GM12878 (cell line): ENCODE results near the gene PRRX1. TPM values are rescaled to one million over a fixed set of nuclear protein-coding genes. Genes with fewer than 3 reads are reported as not detected.

Source experiments
- ATAC-seq: fragments of 200-7000 bp; cut with Tn5 transposase; 3 replicates; pipeline ENCODE4 v1.9.1; 2020; ENCODE audit warnings: mild to moderate bottlenecking, moderate library complexity
- BruUV-seq: library from RNA; stranded (reverse); fragments of 400-500 nt; replicated peaks from 2 replicates; lab custom pipeline; 2021; lab: Mats Ljungman, UMichigan
- CTCF ChIA-PET: fragments of 300-600 bp; sonication (Branson Sonifier 250); formaldehyde crosslinking; extraction: SDS; loops from one replicate; lab custom pipeline; 2021; ENCODE audit warnings: inconsistent platforms; lab: Yijun Ruan, JAX
- POLR2A ChIA-PET: fragments of 350-600 bp; formaldehyde crosslinking; extraction: SDS; loops from one replicate; lab custom pipeline; 2021; ENCODE audit warnings: inconsistent platforms; lab: Charles Lee
- RAD21 ChIA-PET: fragments of 300-600 bp; sonication (Branson Sonifier 250); formaldehyde crosslinking; loops from one replicate; lab custom pipeline; 2023; ENCODE audit warnings: antibody characterized with exemption; ENCODE audit not compliant: unreplicated experiment; lab: Charles Lee
- SMC1A ChIA-PET: fragments of 300-600 bp; sonication (Branson Sonifier 250); formaldehyde crosslinking; loops from one replicate; lab custom pipeline; 2023; ENCODE audit not compliant: unreplicated experiment, uncharacterized antibody; lab: Charles Lee
- DNase-seq: peaks from one replicate; pipeline ENCODE4 v3.0.0-alpha.2; 2011; ENCODE audit warnings: low read depth, low spot score
- FAIRE-seq: peaks from 3 replicates; lab custom pipeline; 2011; peaks lifted over from hg19 to GRCh38; lab: Jason Lieb, UNC
- H2AFZ ChIP-seq: 2 replicates; pipeline ENCODE4 v1.6.0; 2011; ENCODE audit warnings: low read depth, low read length, control low read depth; ENCODE audit not compliant: control insufficient read depth
- H3K27ac ChIP-seq: 2 replicates; pipeline ENCODE4 v1.5.1; 2011; ENCODE audit warnings: control low read depth; ENCODE audit not compliant: control insufficient read depth, insufficient read depth
- H3K27me3 ChIP-seq, 2 experiments: replicated peaks in 1 of 2; 2 replicates each; pipeline versions ENCODE4 v1.6.0 to v1.6.1; 2011; ENCODE audit warnings: low read length in 1 of 2; ENCODE audit not compliant: control insufficient read depth in 2 of 2, insufficient read depth in 2 of 2
- H3K36me3 ChIP-seq, 2 experiments: 2 replicates each; pipeline ENCODE4 v1.5.1; 2011; ENCODE audit warnings: low read length in 1 of 2; ENCODE audit not compliant: control insufficient read depth in 2 of 2, insufficient read depth in 2 of 2
- H3K4me1 ChIP-seq: 2 replicates; pipeline ENCODE4 v1.6.1; 2011; ENCODE audit warnings: mild to moderate bottlenecking, low read length, moderate library complexity, mixed read lengths; ENCODE audit not compliant: control insufficient read depth, insufficient read depth
- H3K4me2 ChIP-seq: 2 replicates; pipeline ENCODE4 v1.6.0; 2011; ENCODE audit warnings: control low read depth; ENCODE audit not compliant: control insufficient read depth, insufficient read depth
- H3K4me3 ChIP-seq: fragments of 200-600 bp; sonication (generic); 2 replicates; pipeline ENCODE4 v1.5.1; 2016
- H3K79me2 ChIP-seq: 2 replicates; pipeline ENCODE4 v1.6.0; 2011; ENCODE audit warnings: low read length; ENCODE audit not compliant: control insufficient read depth, insufficient read depth
- H3K9ac ChIP-seq: 2 replicates; pipeline ENCODE4 v1.8.0; 2011; ENCODE audit warnings: low read length, control low read depth, mixed read lengths; ENCODE audit not compliant: control insufficient read depth, insufficient read depth
- H3K9me3 ChIP-seq: replicated peaks from 3 replicates; pipeline ENCODE4 v1.5.1; 2011; ENCODE audit warnings: mild to moderate bottlenecking, low read length; ENCODE audit not compliant: control insufficient read depth, insufficient read depth
- H4K20me1 ChIP-seq: 2 replicates; pipeline ENCODE4 v1.6.0; 2011; ENCODE audit not compliant: control insufficient read depth, insufficient read depth
- ATF7 ChIP-seq: fragments of 450-650 bp; IDR thresholded peaks from 2 replicates; pipeline ENCODE4 v1.6.1; 2016; ENCODE audit warnings: low read depth, mild to moderate bottlenecking
- BACH1 ChIP-seq: fragments of 450-650 bp; IDR thresholded peaks from 2 replicates; pipeline ENCODE4 v1.6.1; 2017; ENCODE audit warnings: mild to moderate bottlenecking, borderline replicate concordance
- CBFB ChIP-seq: IDR thresholded peaks from 2 replicates; pipeline ENCODE4 v1.6.1; 2016; ENCODE audit warnings: antibody characterized with exemption, low read depth
- EGR1 ChIP-seq, 2 experiments: IDR thresholded peaks; 1 replicate in 1 of 2; 2 replicates in 1 of 2; pipeline ENCODE4 v1.6.1; 2011 to 2012; ENCODE audit warnings: low read depth in 2 of 2, low read length in 2 of 2, borderline replicate concordance in 1 of 2, mild to moderate bottlenecking in 1 of 2, moderate library complexity in 1 of 2
- FOXK2 ChIP-seq: fragments of 450-650 bp; IDR thresholded peaks from 2 replicates; pipeline ENCODE4 v1.6.1; 2017; ENCODE audit warnings: mild to moderate bottlenecking, moderate library complexity
- HCFC1 ChIP-seq: fragments of 150-350 bp; IDR thresholded peaks from 2 replicates; pipeline ENCODE4 v1.6.1; 2014; ENCODE audit warnings: low read length
- JUNB ChIP-seq: IDR thresholded peaks from 2 replicates; pipeline ENCODE4 v1.6.1; 2016; ENCODE audit warnings: antibody characterized with exemption, mild to moderate bottlenecking
- KAT2A ChIP-seq: conservative IDR thresholded peaks from 2 replicates; pipeline ENCODE4 v1.6.1; 2011; ENCODE audit warnings: low read depth, low read length; ENCODE audit not compliant: control insufficient read depth
- NFIC ChIP-seq: IDR thresholded peaks from 2 replicates; pipeline ENCODE4 v1.6.1; 2012; ENCODE audit warnings: low read depth, mild to moderate bottlenecking, inconsistent platforms, low read length, moderate library complexity
- RAD21 ChIP-seq: IDR thresholded peaks from 2 replicates; pipeline ENCODE4 v1.6.1; 2011; ENCODE audit warnings: mild to moderate bottlenecking, low read depth, low read length, moderate library complexity; ENCODE audit not compliant: insufficient read depth
- RCOR1 ChIP-seq: conservative IDR thresholded peaks from 2 replicates; pipeline ENCODE4 v1.6.1; 2012; ENCODE audit warnings: low read depth, low read length, improper control_type of control experiment
- SMAD5 ChIP-seq: IDR thresholded peaks from 2 replicates; pipeline ENCODE4 v1.6.1; 2016; ENCODE audit warnings: antibody characterized with exemption, low read depth
- SP1 ChIP-seq: IDR thresholded peaks from one replicate; pipeline ENCODE4 v1.6.1; 2011; ENCODE audit warnings: low read depth, low read length
- TARDBP ChIP-seq: IDR thresholded peaks from 2 replicates; pipeline ENCODE4 v1.6.1; 2016; ENCODE audit warnings: borderline replicate concordance
- WGBS: methylation state at CpG from one replicate; pipeline ENCODE4 v1.1.6; 2016; ENCODE audit warnings: low lambda C conversion rate; ENCODE audit not compliant: insufficient replicate concordance, insufficient coverage; ENCODE audit errors: missing lambda C conversion rate; 5-methylcytosine and 5-hydroxymethylcytosine counted together
- in situ Hi-C: fragments of 300-500 bp; cut with MboI; formaldehyde crosslinking; loops from 9 replicates; pipeline ENCODE4 v1.14.3; 2018; ENCODE audit warnings: mixed read lengths
- intact Hi-C: fragments of 100-400 bp; cut with micrococcal nuclease; formaldehyde crosslinking; loops from one replicate; pipeline ENCODE4 v1.14.2; 2022; ENCODE audit not compliant: unreplicated experiment
- polyA plus RNA-seq, 11 experiments: library from polyadenylated mRNA; depleted of rRNA in 4 of 11; unstranded in 6 of 11; stranded (reverse) in 5 of 11; fragments of >200 nt; fragmentation: Nextera tagmentation in 4 of 11; fragmentation: Illumina TruSeq in 1 of 11; extraction: Ambion mirVana in 4 of 11; extraction: Trizol in 1 of 11; gene quantifications; 1 replicate in 1 of 11; 2 replicates in 10 of 11; pipeline versions ENCODE4 v1.2.1 to v1.2.3, GENCODE V29; 2011 to 2016; ENCODE audit warnings: inconsistent platforms in 2 of 11, missing spikeins in 2 of 11, low read depth in 1 of 11
- total RNA-seq, 4 experiments: library from RNA; depleted of rRNA in 3 of 4; stranded (reverse); fragments of >200 nt in 3 of 4; fragmentation: Illumina TruSeq in 1 of 4; extraction: Trizol in 1 of 4; gene quantifications; 2 replicates each; pipeline versions ENCODE4 v1.2.1 to v1.2.3, GENCODE V29; 2013 to 2021
- TF ChIP-seq, protein P1 (sequence below): IDR thresholded peaks from 2 replicates; pipeline ENCODE4 v1.6.1; 2011; ENCODE audit warnings: low read depth, low read length, improper control_type of control experiment, borderline replicate concordance
- TF ChIP-seq, protein P2 (sequence below): fragments of 450-650 bp; IDR thresholded peaks from 2 replicates; pipeline ENCODE4 v1.6.1; 2017; ENCODE audit warnings: mild to moderate bottlenecking, low read depth, inconsistent platforms; ENCODE audit not compliant: poor library complexity, severe bottlenecking

Gene PRRX1
- total and polyA plus RNA-seq, 10 of the 15 experiments (the other 5 are each of a cell fraction or from before 2014, with no cell fraction given), result 0.42 to 64.6 (median 1.5) TPM

DNA sequence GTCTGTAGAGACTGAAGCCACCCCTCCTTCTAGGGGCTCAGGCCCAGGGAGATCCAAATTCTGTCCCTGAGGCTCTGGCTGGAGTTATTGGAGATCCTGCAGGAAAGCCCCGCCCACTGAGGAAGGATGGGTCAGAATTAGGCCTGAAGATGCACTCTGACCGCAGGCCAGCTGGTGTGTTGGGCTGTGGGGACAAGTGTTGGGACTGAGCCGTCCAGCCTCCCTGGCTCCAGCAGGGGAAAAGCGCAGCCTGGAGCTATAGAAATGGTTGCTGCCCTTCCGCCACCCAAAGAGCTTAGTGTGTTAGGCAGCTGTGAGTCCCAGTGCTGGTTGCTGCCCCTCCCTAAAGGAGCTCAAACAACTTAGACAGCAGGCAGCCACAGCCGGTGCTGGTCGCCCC is 33.0 kb upstream of the PRRX1 start:
- in situ Hi-C loops (no loop called here), intact Hi-C loops (no loop called here)
- no peak overlapping the region for H3K4me2 ChIP-seq
- DNase-seq (no peak), FAIRE-seq (no peak), ATAC-seq (no peak; the same call in 1 of the 3 replicates)
- H2AFZ ChIP-seq, result no peak overlapping the region
- no peaks in the 10 kb centered on the region for H3K9me3 ChIP-seq
- ChIA-PET RAD21 (interaction anchor here (0.5 to 3.6 kb wide), 5 partner anchors 11 to 40 kb away, joined by 3 to 14 read pairs (median 6); partner anchors contain the start of gene PRRX1), POLR2A (interaction anchor here (1.4 to 2.1 kb wide), 2 partner anchors 14 to 26 kb away, joined by 3 to 11 read pairs; no protein-coding TSS in a partner anchor), SMC1A (interaction anchor here (1.3 to 13.2 kb wide), 5 partner anchors 14 to 40 kb away, joined by 6 to 150 read pairs (median 14); partner anchors contain the start of gene PRRX1), CTCF (interaction anchor here (3.3 kb wide), 1 partner anchor 27 kb away, joined by 18 read pairs; no protein-coding TSS in a partner anchor)
- no peaks in the 10 kb centered on the region for H3K4me1 ChIP-seq
- no peak overlapping the region for H3K4me3 ChIP-seq
- no peak overlapping the region for H3K9ac ChIP-seq
- H3K36me3 ChIP-seq, result no peaks in the 10 kb centered on the region
- no peak overlapping the region for H3K27ac ChIP-seq
- no peaks in the 10 kb centered on the region for H4K20me1 ChIP-seq
- 61% methylated on average over 7 of the region's 7 CpGs for WGBS
- no TSS peak for BruUV-seq
- TF ChIP-seq BACH1 (no peak), HCFC1 (no peak), EGR1 (IDR thresholded peaks at IDR 0.05; ENCODE audit: borderline replicate concordance in 1 of 2, low read depth in 2 of 2, low read length in 2 of 2) (no peak), CBFB (no peak), NFIC (no peak), KAT2A (no peak), RCOR1 (no peak), SP1 (no peak), JUNB (no peak), ATF7 (no peak), SMAD5 (no peak), TARDBP (no peak), FOXK2 (no peak), RAD21 (no peak)
- TF ChIP-seq, protein P1, sequence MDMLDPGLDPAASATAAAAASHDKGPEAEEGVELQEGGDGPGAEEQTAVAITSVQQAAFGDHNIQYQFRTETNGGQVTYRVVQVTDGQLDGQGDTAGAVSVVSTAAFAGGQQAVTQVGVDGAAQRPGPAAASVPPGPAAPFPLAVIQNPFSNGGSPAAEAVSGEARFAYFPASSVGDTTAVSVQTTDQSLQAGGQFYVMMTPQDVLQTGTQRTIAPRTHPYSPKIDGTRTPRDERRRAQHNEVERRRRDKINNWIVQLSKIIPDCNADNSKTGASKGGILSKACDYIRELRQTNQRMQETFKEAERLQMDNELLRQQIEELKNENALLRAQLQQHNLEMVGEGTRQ, result no peak
- TF ChIP-seq, protein P2, sequence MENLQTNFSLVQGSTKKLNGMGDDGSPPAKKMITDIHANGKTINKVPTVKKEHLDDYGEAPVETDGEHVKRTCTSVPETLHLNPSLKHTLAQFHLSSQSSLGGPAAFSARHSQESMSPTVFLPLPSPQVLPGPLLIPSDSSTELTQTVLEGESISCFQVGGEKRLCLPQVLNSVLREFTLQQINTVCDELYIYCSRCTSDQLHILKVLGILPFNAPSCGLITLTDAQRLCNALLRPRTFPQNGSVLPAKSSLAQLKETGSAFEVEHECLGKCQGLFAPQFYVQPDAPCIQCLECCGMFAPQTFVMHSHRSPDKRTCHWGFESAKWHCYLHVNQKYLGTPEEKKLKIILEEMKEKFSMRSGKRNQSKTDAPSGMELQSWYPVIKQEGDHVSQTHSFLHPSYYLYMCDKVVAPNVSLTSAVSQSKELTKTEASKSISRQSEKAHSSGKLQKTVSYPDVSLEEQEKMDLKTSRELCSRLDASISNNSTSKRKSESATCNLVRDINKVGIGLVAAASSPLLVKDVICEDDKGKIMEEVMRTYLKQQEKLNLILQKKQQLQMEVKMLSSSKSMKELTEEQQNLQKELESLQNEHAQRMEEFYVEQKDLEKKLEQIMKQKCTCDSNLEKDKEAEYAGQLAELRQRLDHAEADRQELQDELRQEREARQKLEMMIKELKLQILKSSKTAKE, result no peak
- no peaks in the 10 kb centered on the region for H3K27me3 ChIP-seq
- H3K79me2 ChIP-seq, result no peaks in the 10 kb centered on the region
